Chondrocyte (in vitro differentiated cells): ENCODE data around the gene NEURL1B. TPM values are rescaled to one million over a fixed set of nuclear protein-coding genes. Genes with fewer than 3 reads are reported as not detected.
A peak's percentile ranks its signal among the peaks of the same experiment; 100 is the strongest.

Source experiments
- DNase-seq: peaks from one replicate; pipeline ENCODE4 v3.0.0; 2021; ENCODE audit warnings: mixed read lengths, low spot score
- H3K27ac Mint-ChIP-seq: one replicate; pipeline ENCODE4 v1.8.0; 2021; ENCODE audit warnings: mild to moderate bottlenecking, moderate library complexity, mixed read lengths; ENCODE audit not compliant: unreplicated experiment
- H3K27me3 Mint-ChIP-seq: 2 replicates; pipeline ENCODE4 v1.8.0; 2021; ENCODE audit warnings: low read depth, mixed read lengths
- H3K36me3 Mint-ChIP-seq: 2 replicates; pipeline ENCODE4 v1.8.0; 2021; ENCODE audit warnings: low read depth, mixed read lengths
- H3K4me1 Mint-ChIP-seq: 2 replicates; pipeline ENCODE4 v1.8.0; 2021; ENCODE audit warnings: low read depth, mild to moderate bottlenecking, mixed read lengths
- H3K4me3 Mint-ChIP-seq: one replicate; pipeline ENCODE4 v1.8.0; 2021; ENCODE audit warnings: mild to moderate bottlenecking, moderate library complexity, mixed read lengths; ENCODE audit not compliant: unreplicated experiment
- H3K9me3 Mint-ChIP-seq: 2 replicates; pipeline ENCODE4 v1.8.0; 2021; ENCODE audit warnings: low read depth, mixed read lengths
- long read RNA-seq: library from polyadenylated mRNA; stranded (forward); transcript quantifications from one replicate; pipeline ENCODE4 v2.0.0, GENCODE V29; 2021
- total RNA-seq: library from RNA; stranded (reverse); gene quantifications from 3 replicates; pipeline ENCODE4 v1.2.1, GENCODE V29; 2021
- TF ChIP-seq, protein P1 (sequence below): fragments of 200-600 bp; sonication (generic); IDR thresholded peaks from 2 replicates; pipeline ENCODE4 v1.5.0; 2021; ENCODE audit warnings: antibody characterized with exemption, mild to moderate bottlenecking, moderate library complexity

Gene NEURL1B
- total RNA-seq = 1.2 to 5.4 TPM (median 4.9 TPM) in 3 replicates
- long read RNA-seq = 0 reads

DNA sequence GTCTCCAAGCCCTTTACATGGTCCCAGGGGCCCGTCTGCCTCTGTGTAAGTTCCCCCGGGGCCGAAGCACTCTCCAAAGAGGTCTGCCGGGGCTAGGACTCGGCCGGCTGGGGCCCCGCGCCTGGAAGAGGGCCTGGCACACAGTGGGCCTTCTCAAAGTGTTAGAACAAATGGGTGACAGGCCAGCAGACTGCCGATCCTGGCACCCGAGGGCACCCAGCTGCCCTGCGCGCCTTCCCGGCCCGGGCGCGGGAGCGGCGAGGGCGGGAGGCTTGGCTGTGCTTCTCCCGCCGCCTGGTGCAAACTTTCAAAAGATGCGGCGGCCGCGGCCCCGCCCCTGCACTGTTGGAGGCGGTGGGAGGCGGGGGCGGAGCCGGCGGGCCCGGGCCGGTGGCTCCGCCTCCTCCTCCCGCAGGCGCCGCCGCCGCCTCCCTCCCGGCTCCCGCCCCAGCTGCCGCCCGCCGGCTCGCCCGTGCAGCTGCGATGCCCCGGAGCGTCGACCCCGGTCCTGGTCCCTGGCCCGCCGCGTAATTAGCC, at the start of gene NEURL1B:
TSS of gene NEURL1B (plus strand) at position 442 of the 537 bp plus-strand sequence. CDS start 144 bp downstream, outside the sequence.
- H3K4me1 Mint-ChIP-seq = peaks cover 22% of the 10 kb centered on the region
- no peak for DNase-seq
- no peak within 1 kb of the TSS for H3K27ac Mint-ChIP-seq
- TF ChIP-seq, protein P1, sequence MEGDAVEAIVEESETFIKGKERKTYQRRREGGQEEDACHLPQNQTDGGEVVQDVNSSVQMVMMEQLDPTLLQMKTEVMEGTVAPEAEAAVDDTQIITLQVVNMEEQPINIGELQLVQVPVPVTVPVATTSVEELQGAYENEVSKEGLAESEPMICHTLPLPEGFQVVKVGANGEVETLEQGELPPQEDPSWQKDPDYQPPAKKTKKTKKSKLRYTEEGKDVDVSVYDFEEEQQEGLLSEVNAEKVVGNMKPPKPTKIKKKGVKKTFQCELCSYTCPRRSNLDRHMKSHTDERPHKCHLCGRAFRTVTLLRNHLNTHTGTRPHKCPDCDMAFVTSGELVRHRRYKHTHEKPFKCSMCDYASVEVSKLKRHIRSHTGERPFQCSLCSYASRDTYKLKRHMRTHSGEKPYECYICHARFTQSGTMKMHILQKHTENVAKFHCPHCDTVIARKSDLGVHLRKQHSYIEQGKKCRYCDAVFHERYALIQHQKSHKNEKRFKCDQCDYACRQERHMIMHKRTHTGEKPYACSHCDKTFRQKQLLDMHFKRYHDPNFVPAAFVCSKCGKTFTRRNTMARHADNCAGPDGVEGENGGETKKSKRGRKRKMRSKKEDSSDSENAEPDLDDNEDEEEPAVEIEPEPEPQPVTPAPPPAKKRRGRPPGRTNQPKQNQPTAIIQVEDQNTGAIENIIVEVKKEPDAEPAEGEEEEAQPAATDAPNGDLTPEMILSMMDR = no peak
- peak within 1 kb of the TSS; percentile 64 for H3K4me3 Mint-ChIP-seq
- peaks cover 3% of the 10 kb centered on the region for H3K27me3 Mint-ChIP-seq
- H3K9me3 Mint-ChIP-seq = no peaks in the 10 kb centered on the region
- H3K36me3 Mint-ChIP-seq = no peaks in the 10 kb centered on the region

DNA sequence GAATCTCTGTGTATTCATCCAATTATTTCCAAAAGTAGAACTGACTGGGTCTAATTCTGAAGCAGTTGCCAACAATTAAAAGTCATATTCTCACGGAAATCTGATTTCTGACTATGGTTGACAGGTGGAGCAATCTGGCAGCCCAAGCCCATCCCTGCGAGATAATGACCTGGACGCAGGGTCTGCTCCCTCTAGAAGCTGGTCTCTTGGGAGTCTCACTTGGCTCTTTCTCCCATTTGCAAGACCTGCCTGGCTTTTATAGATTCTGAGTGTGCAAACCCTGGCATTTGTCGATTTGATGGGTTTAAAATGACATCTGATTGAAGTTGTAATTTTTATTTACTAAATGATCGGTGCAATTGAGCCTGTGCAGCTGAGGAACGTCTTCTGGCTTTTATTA, 49.4 kb upstream of the NEURL1B start:
- TF ChIP-seq, protein P1 = no peak
- Mint-ChIP-seq H3K4me3 (no peak overlapping the region), H3K36me3 (no peaks in the 10 kb centered on the region), H3K27ac (no peak overlapping the region), H3K4me1 (no peaks in the 10 kb centered on the region), H3K27me3 (peaks cover 33% of the 10 kb centered on the region), H3K9me3 (no peaks in the 10 kb centered on the region)
- DNase-seq = no peak

- TF ChIP-seq, protein P1 = no peak
- Mint-ChIP-seq H3K9me3 (no peaks in the 10 kb centered on the region), H3K4me1 (no peaks in the 10 kb centered on the region), H3K27ac (no peak overlapping the region), H3K4me3 (no peak overlapping the region), H3K27me3 (peaks cover 28% of the 10 kb centered on the region), H3K36me3 (no peaks in the 10 kb centered on the region)
- no peak for DNase-seq
Observed at GRCh38 chr5:172592881-172593280, 48.2 kb upstream of the NEURL1B start.

GRCh38 chr5:172593306-172593705, 47.8 kb upstream of the NEURL1B start:
- Mint-ChIP-seq H3K9me3 (no peaks in the 10 kb centered on the region), H3K27me3 (peaks cover 26% of the 10 kb centered on the region), H3K27ac (no peak overlapping the region), H3K4me1 (no peaks in the 10 kb centered on the region), H3K36me3 (no peaks in the 10 kb centered on the region), H3K4me3 (no peak overlapping the region)
- DNase-seq = no peak
- TF ChIP-seq, protein P1 = no peak

DNA sequence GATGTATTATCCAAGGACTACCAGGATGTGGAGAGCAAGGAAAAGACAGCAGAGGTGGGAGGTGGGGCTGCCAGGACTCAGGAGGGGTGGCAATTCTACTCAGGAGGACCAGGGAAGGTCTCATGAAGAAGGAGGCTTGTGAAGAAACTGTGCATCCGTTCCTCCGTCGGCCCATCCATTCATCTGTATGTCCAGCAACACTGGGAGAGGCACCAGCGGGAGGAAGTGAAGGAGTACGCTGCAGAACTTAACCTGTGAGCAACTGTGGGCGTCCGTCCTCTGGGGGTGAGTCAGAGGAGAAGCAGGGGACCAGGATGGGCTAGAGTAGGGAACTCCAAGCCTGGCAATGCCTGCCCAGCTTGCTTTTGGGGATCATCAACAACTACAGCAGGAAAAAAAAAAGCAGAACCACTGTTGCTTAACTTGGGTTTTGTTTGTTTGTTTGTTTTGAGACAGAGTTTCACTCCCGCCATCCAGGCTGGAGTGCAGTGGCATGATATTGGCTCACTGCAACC, 47.3 kb upstream of the NEURL1B start:
- Mint-ChIP-seq H3K27me3 (peaks cover 26% of the 10 kb centered on the region), H3K4me1 (no peaks in the 10 kb centered on the region), H3K9me3 (no peaks in the 10 kb centered on the region), H3K4me3 (no peak overlapping the region), H3K36me3 (no peaks in the 10 kb centered on the region), H3K27ac (no peak overlapping the region)
- TF ChIP-seq, protein P1 = no peak
- no peak for DNase-seq
